SK-N-MC (cell line): ENCODE data around the gene KLK13.

ENCODE experiments used
- EZH2 ChIP-seq: fragments of 200-600 bp; sonication (generic); IDR thresholded peaks from one replicate; pipeline ENCODE4 v1.6.1; 2017; ENCODE audit warnings: antibody characterized with exemption
- FOXP2 ChIP-seq: optimal IDR thresholded peaks from 2 replicates; pipeline ENCODE3; 2011; ENCODE audit warnings: mild to moderate bottlenecking, moderate library complexity; ENCODE audit not compliant: insufficient read depth; ENCODE audit errors: extremely low read length, control extremely low read depth
- POLR2AphosphoS5 ChIP-seq: IDR thresholded peaks from 2 replicates; pipeline ENCODE4 v1.6.1; 2012; ENCODE audit warnings: mild to moderate bottlenecking, low read depth, low read length, borderline replicate concordance

DNA sequence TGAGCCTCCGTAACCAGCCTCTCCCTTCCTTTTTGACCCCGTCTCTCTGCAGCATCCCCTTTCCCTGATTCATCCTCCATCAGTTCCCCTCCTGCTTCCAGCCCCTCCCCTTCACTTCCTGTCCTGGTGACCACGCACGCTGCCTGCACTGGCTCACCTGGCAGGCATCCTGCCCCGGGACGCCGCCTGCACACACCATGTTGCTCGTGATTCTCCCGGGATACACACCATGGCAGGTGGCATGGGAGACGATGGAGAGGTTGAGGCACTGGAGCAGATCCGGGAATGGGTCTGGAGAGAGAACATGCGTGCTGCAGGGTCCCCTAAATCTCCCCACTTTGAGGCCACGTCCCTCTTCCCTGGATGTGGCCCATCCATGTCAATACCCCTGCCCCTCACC is 34.3 kb downstream of the KLK13 start:
- TF ChIP-seq POLR2AphosphoS5 (no peak), EZH2 (no peak), FOXP2 (no peak)
